Activated gamma-delta T cell (primary cell): ENCODE measurements around the gene PCLAF.

Experiments used
- DNase-seq: peaks from one replicate; lab custom pipeline; 2025; lab: John Stamatoyannopoulos, UW

PCLAF gene

GRCh38 chr15:64324165-64324877 lies 56.9 kb downstream of the PCLAF start:
- no peak for DNase-seq

- DNase-seq, result no peak
Observed at GRCh38 chr15:64315216-64315615, 66.0 kb downstream of the PCLAF start.

GRCh38 chr15:64314456-64314855 lies 66.8 kb downstream of the PCLAF start:
- no peak for DNase-seq
